Motor neuron (in vitro differentiated cells): ENCODE results near the gene PRIMA1. TPM values are rescaled to one million over a fixed set of nuclear protein-coding genes. Genes with fewer than 3 reads are reported as not detected.
A peak's percentile ranks its signal among the peaks of the same experiment; 100 is the strongest.

Source experiments
- ATAC-seq, 8 experiments: fragments of 200-7000 bp; cut with Tn5 transposase; replicated peaks in 6 of 8; 2 replicates each; pipeline ENCODE4 v1.8.0; 2021; ENCODE audit warnings: mild to moderate bottlenecking in 8 of 8, moderate library complexity in 8 of 8
- H3K27ac ChIP-seq, 2 donors: fragments of 250-450 bp; sonication (Bioruptor Pico); 2 replicates each; pipeline ENCODE4 v1.9.0; 2021; ENCODE audit warnings: antibody characterized with exemption in 2 of 2, mild to moderate bottlenecking in 2 of 2, moderate library complexity in 1 of 2
- H3K4me1 ChIP-seq, 2 donors: fragments of 250-450 bp; sonication (Bioruptor Pico); replicated peaks in 1 of 2; 2 replicates each; pipeline ENCODE4 v1.6.1; 2021; ENCODE audit warnings: antibody characterized with exemption in 2 of 2, mild to moderate bottlenecking in 2 of 2, moderate library complexity in 1 of 2
- H3K4me3 ChIP-seq, 5 donors: fragments of 250-450 bp; sonication (Bioruptor Pico); 2 replicates each; pipeline ENCODE4 v1.9.0; 2021; ENCODE audit warnings: antibody characterized with exemption in 5 of 5, mild to moderate bottlenecking in 5 of 5, moderate library complexity in 4 of 5
- WGBS, 10 experiments: fragments of 450-650 bp; shearing (Covaris generic); methylation state at CpG; one replicate each; pipeline ENCODE4 v1.0.0; 2022; 5-methylcytosine and 5-hydroxymethylcytosine counted together
- in situ Hi-C, 9 experiments: fragments of 400-800 bp; cut with MboI; loops; one replicate each; pipeline ENCODE4 v1.15.0; 2021; ENCODE audit warnings: low sequenced_read_pairs in 9 of 9, low pct_unique_long_range_greater_than_20kb in 2 of 9; ENCODE audit not compliant: unreplicated experiment in 9 of 9
- total RNA-seq, 8 experiments: library from RNA; unstranded; fragments of 300-600 nt; gene quantifications; 2 replicates each; pipeline versions ENCODE4 v1.2.3 to v1.2.4, GENCODE V29; 2022

PRIMA1 gene
- total RNA-seq, 8 experiments from 2014 or later: 0.15 to 2.5 (median 1.5) TPM

DNA sequence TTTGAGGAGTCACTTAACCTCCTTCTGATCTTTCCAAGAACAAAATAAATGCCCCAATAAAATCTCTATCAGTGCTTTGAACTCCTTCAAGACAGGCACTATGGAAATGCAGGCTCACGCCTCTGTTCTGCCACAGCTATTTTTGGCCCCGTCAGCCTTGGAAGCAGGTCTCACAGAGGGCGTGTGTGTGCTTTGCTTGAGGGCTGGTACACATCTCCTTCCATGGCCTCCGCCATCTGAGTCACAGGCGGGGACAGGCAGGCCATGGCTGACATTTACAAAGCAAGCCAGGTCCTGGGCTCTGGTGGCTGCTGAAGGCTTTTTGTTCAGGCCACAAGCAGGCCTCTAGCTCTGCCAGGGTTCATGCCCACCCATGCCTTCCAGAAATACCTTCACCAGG lies 16.0 kb downstream of the PRIMA1 start:
- peak in 4 of 8 experiments; percentile 39 to 92 (median 62) for ATAC-seq
- Histone ChIP-seq H3K4me3 (no peak overlapping the region), H3K4me1 (no peaks in the 10 kb centered on the region), H3K27ac (no peak overlapping the region)
- 6 to 100% (median 86%) methylated on average over 1 to 5 of the region's 5 CpGs; no CpG with 5 or more reads in 4 of the 10 experiments for WGBS, 10 experiments
- in situ Hi-C loops: no loop called here

DNA sequence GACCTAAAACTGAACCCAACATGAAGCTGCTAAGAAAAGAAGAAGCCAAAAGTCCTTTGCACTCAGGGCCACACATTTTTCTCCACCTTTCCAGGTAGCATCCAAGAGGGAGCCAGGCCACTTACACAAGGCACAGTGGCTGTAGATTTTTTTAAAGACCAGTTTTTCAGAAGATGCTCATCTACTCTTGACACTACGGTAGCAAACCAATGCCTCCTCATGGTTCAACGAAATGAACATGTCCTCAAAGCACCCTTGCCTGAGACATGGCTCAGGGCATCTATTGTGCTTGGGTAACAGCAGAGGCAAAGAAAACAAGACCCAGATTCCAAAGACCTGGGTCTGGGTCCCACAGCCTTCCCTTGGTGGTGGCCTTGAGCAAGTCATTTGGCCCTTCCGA lies 22.3 kb downstream of the PRIMA1 start:
- WGBS, 10 experiments: 0 to 100% (median 45%) methylated on average over 1 to 3 of the region's 3 CpGs; no CpG with 5 or more reads in 6 of the 10 experiments
- H3K4me3 ChIP-seq: no peak overlapping the region
- no peak for ATAC-seq
- no peak overlapping the region for H3K27ac ChIP-seq
- H3K4me1 ChIP-seq: peaks cover 28 to 36% of the 10 kb centered on the region in 2 donors
- in situ Hi-C loops: no loop called here

DNA sequence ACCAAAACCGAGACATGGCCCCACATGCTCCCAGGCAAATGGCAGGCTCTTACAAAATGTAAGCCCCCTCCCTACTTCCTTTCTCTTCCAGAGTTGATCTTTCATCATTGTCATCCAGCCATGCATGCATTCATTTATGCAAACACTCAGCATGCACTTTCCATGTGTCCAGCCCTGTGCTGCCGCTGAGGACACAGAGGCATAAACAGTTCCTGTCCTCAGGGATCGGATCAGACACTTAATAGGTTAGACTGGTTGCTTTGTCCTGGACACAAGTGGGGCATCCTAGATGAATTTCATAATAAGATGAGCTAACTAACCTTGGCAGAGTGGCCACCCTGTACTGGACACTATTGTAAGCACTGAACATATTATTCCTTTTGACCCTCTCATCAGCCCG lies 23.1 kb downstream of the PRIMA1 start:
- 0 to 71% (median 40%) methylated on average over 1 to 4 of the region's 4 CpGs; no CpG with 5 or more reads in 3 of the 10 experiments for WGBS, 10 experiments
- in situ Hi-C loops: no loop called here

DNA sequence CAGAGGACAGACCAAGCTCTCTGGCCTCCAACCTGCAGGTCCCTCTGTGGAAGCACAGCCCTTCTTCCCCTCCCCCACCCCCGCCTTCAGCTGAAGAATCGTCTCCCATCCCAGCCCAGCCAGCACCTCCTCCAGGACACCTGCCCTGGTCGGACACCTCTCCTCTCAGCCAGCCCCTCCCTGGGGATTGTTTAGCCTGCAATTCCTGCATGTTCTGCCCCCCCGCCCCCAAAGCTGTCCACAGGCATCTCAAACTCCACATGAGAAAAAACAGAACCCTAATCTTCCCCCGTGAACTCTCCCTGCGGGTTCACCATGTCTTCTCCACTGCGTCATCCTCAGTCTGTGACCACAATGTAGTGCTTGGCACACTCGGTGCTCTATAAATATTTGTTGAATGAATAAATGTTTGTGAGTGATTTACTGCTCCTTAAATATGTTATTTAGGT lies 24.1 kb downstream of the PRIMA1 start:
- peak in 2 of 8 experiments; percentile 3 to 7 for ATAC-seq
- in situ Hi-C loops: no loop called here
- Histone ChIP-seq H3K4me3 (no peak overlapping the region), H3K27ac (peak overlapping the region in 1 of 2 donors; percentile 27), H3K4me1 (peaks cover 39 to 47% of the 10 kb centered on the region in 2 donors)
- 7 to 100% (median 87%) methylated on average over 1 to 4 of the region's 8 CpGs; no CpG with 5 or more reads in 5 of the 10 experiments for WGBS, 10 experiments

More for the DNA sequence above, 23.1 kb downstream of the PRIMA1 start:
- Histone ChIP-seq H3K27ac (peak overlapping the region in 1 of 2 donors; percentile 32), H3K4me1 (peaks cover 30 to 38% of the 10 kb centered on the region in 2 donors), H3K4me3 (no peak overlapping the region)
- peak; percentile 44 to 93 (median 74) for ATAC-seq

- Histone ChIP-seq H3K4me3 (no peak overlapping the region), H3K4me1 (peaks cover 34 to 41% of the 10 kb centered on the region in 2 donors), H3K27ac (peak overlapping the region; percentile 70 to 80)
- ATAC-seq: peak in 7 of 8 experiments; percentile 45 to 92 (median 84)
- WGBS, 10 experiments: 0 to 75% (median 33%) methylated on average over 1 to 5 of the region's 15 CpGs; no CpG with 5 or more reads in 4 of the 10 experiments
- in situ Hi-C loops: no loop called here
These were observed 28.5 kb downstream of the PRIMA1 start for GRCh38 chr14:93759719-93760307.

GRCh38 chr14:93757206-93757605 lies 31.1 kb downstream of the PRIMA1 start:
- H3K27ac ChIP-seq: no peak overlapping the region
- in situ Hi-C loops: no loop called here
- WGBS, 10 experiments: 75 to 90% methylated on average over 2 of the region's 12 CpGs; no CpG with 5 or more reads in 8 of the 10 experiments
- no peak for ATAC-seq
- H3K4me3 ChIP-seq: no peak overlapping the region
- H3K4me1 ChIP-seq: peaks cover 20 to 28% of the 10 kb centered on the region in 2 donors

GRCh38 chr14:93753647-93754046 lies 34.6 kb downstream of the PRIMA1 start:
- Histone ChIP-seq H3K4me1 (peaks cover 12 to 18% of the 10 kb centered on the region in 2 donors), H3K27ac (no peak overlapping the region), H3K4me3 (no peak overlapping the region)
- no peak for ATAC-seq
- in situ Hi-C loops: no loop called here
- WGBS, 10 experiments: 14 to 100% (median 87%) methylated on average over 1 to 8 of the region's 8 CpGs; no CpG with 5 or more reads in 4 of the 10 experiments

DNA sequence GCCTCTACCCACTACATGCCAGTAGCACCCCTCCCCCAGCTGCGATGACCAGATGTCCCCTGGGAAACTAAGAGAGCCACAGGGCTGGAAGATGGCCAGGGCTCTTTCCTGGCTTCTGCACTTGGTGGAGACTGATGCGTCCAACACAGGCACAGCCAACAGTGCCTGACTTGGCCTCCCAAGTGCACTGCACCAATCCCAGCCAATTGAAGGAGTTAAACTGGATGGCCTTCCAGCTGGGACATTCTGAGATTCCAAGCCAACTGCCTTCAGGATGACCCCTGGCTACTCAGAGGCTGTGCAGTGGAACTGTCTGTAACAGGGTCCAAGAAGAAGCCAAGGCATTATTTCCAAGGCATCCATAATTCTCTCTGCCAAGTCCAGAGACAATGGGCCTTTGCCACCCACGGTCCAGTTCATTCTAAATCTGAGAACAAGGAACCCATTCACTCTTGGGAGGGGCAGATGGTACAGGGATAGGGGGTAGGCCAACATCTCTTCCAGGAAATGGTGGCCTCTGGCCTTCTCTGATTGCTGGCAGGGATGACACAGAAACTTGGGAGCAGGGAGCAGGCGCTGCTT lies 35.2 kb downstream of the PRIMA1 start:
- H3K4me3 ChIP-seq: no peak overlapping the region
- ATAC-seq: peak in 1 of 8 experiments; percentile 14
- in situ Hi-C loops: no loop called here
- H3K4me1 ChIP-seq: peaks cover 17 to 24% of the 10 kb centered on the region in 2 donors
- H3K27ac ChIP-seq: no peak overlapping the region
- WGBS, 10 experiments: 0 to 88% (median 61%) methylated on average over 1 to 2 of the region's 4 CpGs; no CpG with 5 or more reads in 4 of the 10 experiments

DNA sequence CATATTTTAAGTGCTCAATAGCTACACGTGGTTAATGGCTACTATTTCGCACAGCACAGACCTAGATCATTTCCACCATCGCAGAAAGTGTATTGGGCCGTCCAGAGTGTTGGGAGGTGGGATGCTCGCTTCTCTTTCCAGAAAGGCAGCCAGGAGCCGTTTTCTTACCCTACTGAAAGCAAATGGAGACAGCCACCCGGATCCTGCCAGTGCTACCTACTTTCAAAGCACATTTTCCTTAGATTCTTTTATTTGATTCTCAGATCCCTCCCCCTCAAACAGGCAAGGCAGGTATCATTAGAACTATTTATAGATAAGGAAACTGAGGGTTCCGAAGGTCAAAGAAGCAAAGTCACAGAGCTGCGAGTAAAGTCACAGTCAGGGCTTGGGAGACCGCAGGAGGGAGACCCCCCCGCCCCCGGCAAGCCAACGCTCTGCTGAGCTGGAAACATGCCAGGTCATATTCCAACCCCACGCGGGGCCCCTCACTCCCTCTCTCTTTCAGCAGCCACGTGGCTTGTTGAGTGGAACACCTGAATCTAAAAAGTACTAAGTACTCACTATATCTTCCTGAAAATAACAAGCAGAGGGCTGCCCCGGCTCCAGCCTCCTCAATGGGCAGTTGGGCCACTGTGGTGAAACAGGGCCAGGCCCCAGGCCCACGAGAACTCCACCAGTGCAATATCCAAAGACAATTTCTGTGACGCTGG lies 36.2 kb downstream of the PRIMA1 start:
- no peak for ATAC-seq
- 0 to 100% (median 52%) methylated on average over 1 to 8 of the region's 19 CpGs; no CpG with 5 or more reads in 1 of the 10 experiments for WGBS, 10 experiments
- Histone ChIP-seq H3K27ac (no peak overlapping the region), H3K4me3 (no peak overlapping the region), H3K4me1 (peaks cover 19 to 26% of the 10 kb centered on the region in 2 donors)
- in situ Hi-C loops: no loop called here

- 60 to 62% methylated on average over 1 to 3 of the region's 8 CpGs; no CpG with 5 or more reads in 8 of the 10 experiments for WGBS, 10 experiments
- in situ Hi-C loops: no loop called here
- H3K4me3 ChIP-seq: no peak overlapping the region
These were observed 39.2 kb downstream of the PRIMA1 start for GRCh38 chr14:93749076-93749420.

DNA sequence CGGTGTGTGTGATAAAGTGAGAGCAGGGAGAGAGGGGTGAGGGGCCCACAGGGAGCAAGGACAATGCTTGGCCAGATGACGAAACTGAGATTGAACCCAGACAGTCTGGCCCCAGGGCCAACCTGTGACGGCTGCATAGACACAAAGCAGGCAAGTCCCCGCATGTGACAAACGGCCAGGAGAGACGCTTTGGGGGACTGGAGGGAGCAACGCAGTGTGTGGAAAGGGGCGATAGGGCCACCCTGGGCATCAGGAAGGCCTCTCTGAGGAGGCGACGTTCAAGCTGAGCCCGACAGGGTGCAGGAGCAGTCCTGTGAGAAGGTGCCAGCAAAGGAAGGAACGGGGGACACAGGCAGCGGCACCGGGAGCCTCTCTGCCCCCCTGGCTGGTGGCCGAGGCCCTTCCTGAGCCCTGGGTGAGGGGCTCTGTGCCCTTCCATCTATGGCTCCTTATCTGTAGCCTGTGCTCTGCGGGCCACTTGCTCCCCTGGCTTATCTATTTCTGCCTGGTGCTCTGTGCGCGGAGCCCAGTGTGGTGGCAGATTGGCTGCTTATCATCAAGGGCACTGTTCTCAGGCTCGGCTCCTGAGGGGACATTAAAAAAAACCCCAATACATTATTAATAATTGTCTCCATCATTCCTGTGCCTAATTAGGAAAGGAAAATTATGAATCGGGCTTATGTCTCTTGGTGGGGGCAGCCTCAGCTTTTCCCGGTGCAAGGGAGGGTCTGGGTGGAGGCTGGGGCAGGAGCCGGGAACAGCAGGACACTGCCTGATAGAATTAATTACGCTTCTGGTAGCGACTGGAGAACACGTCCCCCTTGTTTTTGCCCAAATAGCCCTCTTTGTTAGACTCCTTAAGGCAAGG lies 39.8 kb downstream of the PRIMA1 start:
- 43 to 85% (median 77%) methylated on average over 3 to 19 of the region's 25 CpGs; no CpG with 5 or more reads in 4 of the 10 experiments for WGBS, 10 experiments
- H3K27ac ChIP-seq: no peak overlapping the region
- in situ Hi-C loops: no loop called here
- H3K4me1 ChIP-seq: peaks cover 40 to 54% of the 10 kb centered on the region in 2 donors
- no peak overlapping the region for H3K4me3 ChIP-seq
- peak in 4 of 8 experiments; percentile 10 to 29 (median 14) for ATAC-seq

More at GRCh38 chr14:93749076-93749420, 39.2 kb downstream of the PRIMA1 start:
- ATAC-seq: no peak
- Histone ChIP-seq H3K27ac (no peak overlapping the region), H3K4me1 (peaks cover 40 to 50% of the 10 kb centered on the region in 2 donors)

DNA sequence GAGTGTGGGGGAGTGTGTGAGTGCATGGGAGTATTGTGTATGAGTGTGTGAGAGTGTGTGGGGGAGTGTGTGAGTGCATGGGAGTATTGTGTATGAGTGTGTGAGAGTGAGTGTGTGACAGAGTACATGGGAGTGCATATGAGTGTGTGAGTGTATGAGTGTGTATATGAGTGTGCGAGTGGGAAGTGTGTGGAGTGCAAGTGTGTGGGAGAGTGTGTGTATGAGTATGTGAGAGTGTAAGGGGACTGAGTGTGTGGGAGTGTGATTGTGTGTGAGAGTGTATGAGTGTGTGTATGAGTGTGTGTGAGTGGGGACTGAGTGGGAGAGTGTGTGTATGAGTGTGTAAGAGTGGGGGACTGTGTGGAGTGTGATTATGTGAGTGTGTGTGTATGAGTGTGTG lies 40.7 kb downstream of the PRIMA1 start:
- H3K4me3 ChIP-seq: no peak overlapping the region
- 50 to 100% (median 100%) methylated on average over 1 of the region's 1 CpG; no CpG with 5 or more reads in 7 of the 10 experiments for WGBS, 10 experiments
- peaks cover 40 to 49% of the 10 kb centered on the region in 2 donors for H3K4me1 ChIP-seq
- H3K27ac ChIP-seq: no peak overlapping the region
- no peak for ATAC-seq
- in situ Hi-C loops: no loop called here
